ENCODE data around the gene RBM19.

DNA sequence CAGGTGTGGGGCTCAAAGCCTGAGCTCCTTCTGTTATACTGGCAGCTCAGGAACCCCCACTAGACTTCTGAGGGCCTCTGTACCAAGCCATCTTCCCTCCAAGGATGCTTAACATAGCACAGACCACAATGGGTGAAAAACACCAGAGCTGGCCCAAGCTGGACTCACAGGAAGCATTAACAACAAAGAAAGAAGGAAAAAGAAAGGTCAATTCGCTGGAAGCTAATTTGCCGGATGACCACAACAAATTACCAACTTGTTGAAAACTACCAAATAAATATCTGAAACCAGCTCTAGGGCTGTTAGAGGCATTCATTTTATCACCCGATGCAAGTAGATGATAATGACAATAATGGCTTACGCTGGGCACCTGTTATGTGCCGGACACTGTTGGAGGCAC lies 48.7 kb downstream of the RBM19 start:
- TF ChIP-seq POLR2A (IDR thresholded peaks at IDR 0.05): no peak
- TF ChIP-seq, protein P1, sequence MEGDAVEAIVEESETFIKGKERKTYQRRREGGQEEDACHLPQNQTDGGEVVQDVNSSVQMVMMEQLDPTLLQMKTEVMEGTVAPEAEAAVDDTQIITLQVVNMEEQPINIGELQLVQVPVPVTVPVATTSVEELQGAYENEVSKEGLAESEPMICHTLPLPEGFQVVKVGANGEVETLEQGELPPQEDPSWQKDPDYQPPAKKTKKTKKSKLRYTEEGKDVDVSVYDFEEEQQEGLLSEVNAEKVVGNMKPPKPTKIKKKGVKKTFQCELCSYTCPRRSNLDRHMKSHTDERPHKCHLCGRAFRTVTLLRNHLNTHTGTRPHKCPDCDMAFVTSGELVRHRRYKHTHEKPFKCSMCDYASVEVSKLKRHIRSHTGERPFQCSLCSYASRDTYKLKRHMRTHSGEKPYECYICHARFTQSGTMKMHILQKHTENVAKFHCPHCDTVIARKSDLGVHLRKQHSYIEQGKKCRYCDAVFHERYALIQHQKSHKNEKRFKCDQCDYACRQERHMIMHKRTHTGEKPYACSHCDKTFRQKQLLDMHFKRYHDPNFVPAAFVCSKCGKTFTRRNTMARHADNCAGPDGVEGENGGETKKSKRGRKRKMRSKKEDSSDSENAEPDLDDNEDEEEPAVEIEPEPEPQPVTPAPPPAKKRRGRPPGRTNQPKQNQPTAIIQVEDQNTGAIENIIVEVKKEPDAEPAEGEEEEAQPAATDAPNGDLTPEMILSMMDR (IDR thresholded peaks at IDR 0.05): no peak
